Large intestine (tissue), 3 donors: ENCODE measurements around the gene ZFP3. TPM values are rescaled to one million over a fixed set of nuclear protein-coding genes. Genes with fewer than 3 reads are reported as not detected.
"Not testable (repeated sequence)": the region's sequence is repeated elsewhere in the genome, so short reads cannot be mapped to it uniquely, and the experiment has no call there.

ENCODE experiments used
- DNase-seq, 2 donors: peaks; one replicate each; pipeline versions ENCODE4 v3.0.0 to v3.0.0-alpha.2; 2013
- H3K27ac ChIP-seq: one replicate; pipeline ENCODE4 v1.5.1; 2013; ENCODE audit warnings: low read length
- H3K27me3 ChIP-seq: 2 replicates; pipeline ENCODE4 v1.6.1; 2013; ENCODE audit warnings: low read length; ENCODE audit not compliant: control insufficient read depth, insufficient read depth
- H3K36me3 ChIP-seq: 2 replicates; pipeline ENCODE4 v1.6.1; 2013; ENCODE audit warnings: low read length; ENCODE audit not compliant: control insufficient read depth, insufficient read depth
- H3K4me1 ChIP-seq: one replicate; pipeline ENCODE4 v1.6.1; 2013; ENCODE audit warnings: low read length; ENCODE audit not compliant: control insufficient read depth, insufficient read depth
- H3K4me3 ChIP-seq: one replicate; pipeline ENCODE4 v1.5.1; 2013; ENCODE audit warnings: low read length
- H3K9me3 ChIP-seq: one replicate; pipeline ENCODE4 v1.6.1; 2013; ENCODE audit warnings: mild to moderate bottlenecking, low read depth, low read length, moderate library complexity; ENCODE audit not compliant: control insufficient read depth
- WGBS: methylation state at CpG from one replicate; pipeline ENCODE4 v1.1.5; 2013; ENCODE audit warnings: low lambda C conversion rate; ENCODE audit not compliant: insufficient coverage; 5-methylcytosine and 5-hydroxymethylcytosine counted together
- polyA plus RNA-seq: library from polyadenylated mRNA; unstranded; fragments of 120-200 nt; gene quantifications from one replicate; pipeline ENCODE4 v1.2.1, GENCODE V29; 2013

ZFP3 gene
- polyA plus RNA-seq, 1 donor = 9.9 TPM

GRCh38 chr17:5069724-5070123, 8.5 kb upstream of the ZFP3 start:
- Histone ChIP-seq H3K27ac (no peak overlapping the region), H3K27me3 (no peaks in the 10 kb centered on the region), H3K4me3 (no peak overlapping the region), H3K36me3 (no peaks in the 10 kb centered on the region), H3K4me1 (no peaks in the 10 kb centered on the region), H3K9me3 (no peaks in the 10 kb centered on the region)
- no peak for DNase-seq
- WGBS = 100% methylated on average over 2 of the region's 4 CpGs

GRCh38 chr17:5075472-5075871, 2.8 kb upstream of the ZFP3 start:
- DNase-seq, H3K27me3 ChIP-seq, H3K36me3 ChIP-seq, H3K9me3 ChIP-seq, H3K4me1 ChIP-seq, H3K27ac ChIP-seq, H3K4me3 ChIP-seq: not testable (repeated sequence)
- 80% methylated on average over 1 of the region's 5 CpGs for WGBS

- H3K27me3 ChIP-seq, H3K4me1 ChIP-seq, H3K36me3 ChIP-seq, DNase-seq, H3K27ac ChIP-seq: not testable (repeated sequence)
- Histone ChIP-seq H3K4me3 (peak overlapping the region; percentile 86), H3K9me3 (peaks cover 10% of the 10 kb centered on the region)
- 100% methylated on average over 7 of the region's 24 CpGs for WGBS
Measured at GRCh38 chr17:5077275-5077674, 992 bp upstream of the ZFP3 start.

GRCh38 chr17:5077781-5078105, 524 bp upstream of the ZFP3 start:
- Histone ChIP-seq H3K4me1 (peaks cover 8% of the 10 kb centered on the region), H3K4me3 (peak overlapping the region; percentile 86), H3K9me3 (peaks cover 14% of the 10 kb centered on the region), H3K27me3 (no peaks in the 10 kb centered on the region), H3K36me3 (peaks cover 6% of the 10 kb centered on the region), H3K27ac (peak overlapping the region; percentile 75)
- 40% methylated on average over 1 of the region's 14 CpGs for WGBS
- DNase-seq = peak in 1 of 2 donors; percentile 3

- H3K9me3 ChIP-seq = peaks cover 39% of the 10 kb centered on the region
- no peak for DNase-seq
- peaks cover 11% of the 10 kb centered on the region for H3K36me3 ChIP-seq
- peaks cover 6% of the 10 kb centered on the region for H3K4me1 ChIP-seq
- WGBS = 90% methylated on average over 2 of the region's 3 CpGs
- H3K4me3 ChIP-seq = no peak overlapping the region
- H3K27me3 ChIP-seq = no peaks in the 10 kb centered on the region
- no peak overlapping the region for H3K27ac ChIP-seq
Measured at GRCh38 chr17:5080591-5080990, 2.3 kb downstream of the ZFP3 start.

GRCh38 chr17:5092218-5093010, 14.1 kb downstream of the ZFP3 start:
- peaks cover 6% of the 10 kb centered on the region for H3K27me3 ChIP-seq
- no peak for DNase-seq
- no peaks in the 10 kb centered on the region for H3K4me1 ChIP-seq
- H3K36me3 ChIP-seq = peaks cover 39% of the 10 kb centered on the region
- WGBS = no CpG with 5 or more reads among the region's 6 CpGs
- H3K9me3 ChIP-seq = peaks cover 62% of the 10 kb centered on the region
- H3K27ac ChIP-seq = no peak overlapping the region
- H3K4me3 ChIP-seq = no peak overlapping the region

- Histone ChIP-seq H3K27me3 (peaks cover 11% of the 10 kb centered on the region), H3K36me3 (peaks cover 9% of the 10 kb centered on the region), H3K9me3 (peaks cover 40% of the 10 kb centered on the region), H3K4me1 (no peaks in the 10 kb centered on the region), H3K27ac (no peak overlapping the region), H3K4me3 (peak overlapping the region; percentile 50)
- no peak for DNase-seq
- no CpG with 5 or more reads among the region's 7 CpGs for WGBS
Measured at GRCh38 chr17:5096731-5097100, 18.4 kb downstream of the ZFP3 start.

- Histone ChIP-seq H3K4me3 (peak overlapping the region; percentile 50), H3K27ac (no peak overlapping the region), H3K36me3 (peaks cover 4% of the 10 kb centered on the region), H3K27me3 (peaks cover 11% of the 10 kb centered on the region), H3K4me1 (no peaks in the 10 kb centered on the region), H3K9me3 (peaks cover 40% of the 10 kb centered on the region)
- no CpG with 5 or more reads among the region's 63 CpGs for WGBS
- DNase-seq = peak; percentile 44 to 70
Measured at GRCh38 chr17:5097101-5097834, 19.0 kb downstream of the ZFP3 start.

GRCh38 chr17:5099271-5099670, 21.0 kb downstream of the ZFP3 start:
- Histone ChIP-seq H3K27ac (no peak overlapping the region), H3K4me3 (no peak overlapping the region), H3K9me3 (peaks cover 33% of the 10 kb centered on the region), H3K27me3 (peaks cover 11% of the 10 kb centered on the region), H3K36me3 (no peaks in the 10 kb centered on the region), H3K4me1 (no peaks in the 10 kb centered on the region)
- no CpG with 5 or more reads among the region's 5 CpGs for WGBS
- DNase-seq = no peak

GRCh38 chr17:5100832-5101231, 22.6 kb downstream of the ZFP3 start:
- no peak for DNase-seq
- Histone ChIP-seq H3K4me1 (no peaks in the 10 kb centered on the region), H3K27me3 (peaks cover 11% of the 10 kb centered on the region), H3K9me3 (peaks cover 35% of the 10 kb centered on the region), H3K4me3 (no peak overlapping the region), H3K27ac (no peak overlapping the region), H3K36me3 (peaks cover 2% of the 10 kb centered on the region)
- WGBS = no CpG with 5 or more reads among the region's 6 CpGs
